Tibial nerve (tissue), 4 donors: ENCODE data around the gene DAB1.

Experiments used
- CTCF ChIP-seq, 5 experiments: fragments of 200-600 bp in 3 of 5; fragments of 450-650 bp in 2 of 5; sonication (generic) in 3 of 5; IDR thresholded peaks; one replicate each; pipeline ENCODE4 v1.5.1; 2016 to 2019; ENCODE audit warnings: antibody characterized with exemption in 5 of 5, mild to moderate bottlenecking in 3 of 5, moderate library complexity in 2 of 5
- EP300 ChIP-seq, 2 donors: sonication (generic); formaldehyde crosslinking; IDR thresholded peaks; one replicate each; pipeline ENCODE4 v1.6.1; 2017; ENCODE audit warnings: antibody characterized with exemption in 2 of 2, mild to moderate bottlenecking in 1 of 2
- POLR2A ChIP-seq, 2 donors: fragments of 450-650 bp; IDR thresholded peaks; one replicate each; pipeline ENCODE4 v1.6.1; 2017; ENCODE audit warnings: antibody characterized with exemption in 2 of 2, mild to moderate bottlenecking in 2 of 2, moderate library complexity in 2 of 2

GRCh38 chr1:56986397-56986796 is 437.5 kb downstream of the DAB1 start:
- TF ChIP-seq CTCF (IDR thresholded peaks at IDR 0.05) (no peak), EP300 (IDR thresholded peaks at IDR 0.05) (no peak), POLR2A (IDR thresholded peaks at IDR 0.05) (no peak)
